ENCODE results near the gene GALNT2. TPM values are rescaled to one million over a fixed set of nuclear protein-coding genes. Genes with fewer than 3 reads are reported as not detected.

Gene GALNT2
- total RNA-seq, 1 donor: 69.5 TPM

DNA sequence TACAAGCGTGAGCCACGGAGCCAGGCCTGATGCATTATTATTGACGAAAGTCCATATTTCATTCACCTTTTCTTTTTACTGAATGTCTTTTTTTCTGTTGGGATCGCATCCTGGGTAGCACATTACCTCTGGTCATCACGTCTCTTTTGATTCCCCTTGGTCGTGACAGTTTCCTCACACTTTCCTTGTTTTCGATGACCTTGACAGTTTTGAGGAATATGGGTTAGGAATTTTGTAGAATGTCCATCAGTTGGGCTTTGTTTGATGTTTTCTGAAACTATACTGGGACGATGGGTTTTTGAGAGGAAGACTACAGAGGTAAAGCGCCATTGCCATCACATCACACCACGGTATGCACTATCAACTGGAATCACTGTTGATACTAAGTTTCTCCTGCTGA is 26.6 kb upstream of the GALNT2 start:
- H3K4me3 ChIP-seq (ENCODE audit: low read depth, low read length): no peak overlapping the region
- no peak for DNase-seq (ENCODE audit: low read depth)
- TF ChIP-seq, protein P1, sequence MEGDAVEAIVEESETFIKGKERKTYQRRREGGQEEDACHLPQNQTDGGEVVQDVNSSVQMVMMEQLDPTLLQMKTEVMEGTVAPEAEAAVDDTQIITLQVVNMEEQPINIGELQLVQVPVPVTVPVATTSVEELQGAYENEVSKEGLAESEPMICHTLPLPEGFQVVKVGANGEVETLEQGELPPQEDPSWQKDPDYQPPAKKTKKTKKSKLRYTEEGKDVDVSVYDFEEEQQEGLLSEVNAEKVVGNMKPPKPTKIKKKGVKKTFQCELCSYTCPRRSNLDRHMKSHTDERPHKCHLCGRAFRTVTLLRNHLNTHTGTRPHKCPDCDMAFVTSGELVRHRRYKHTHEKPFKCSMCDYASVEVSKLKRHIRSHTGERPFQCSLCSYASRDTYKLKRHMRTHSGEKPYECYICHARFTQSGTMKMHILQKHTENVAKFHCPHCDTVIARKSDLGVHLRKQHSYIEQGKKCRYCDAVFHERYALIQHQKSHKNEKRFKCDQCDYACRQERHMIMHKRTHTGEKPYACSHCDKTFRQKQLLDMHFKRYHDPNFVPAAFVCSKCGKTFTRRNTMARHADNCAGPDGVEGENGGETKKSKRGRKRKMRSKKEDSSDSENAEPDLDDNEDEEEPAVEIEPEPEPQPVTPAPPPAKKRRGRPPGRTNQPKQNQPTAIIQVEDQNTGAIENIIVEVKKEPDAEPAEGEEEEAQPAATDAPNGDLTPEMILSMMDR (IDR thresholded peaks at IDR 0.05; ENCODE audit: insufficient read depth, low read depth, low read length): no peak

- no peak for DNase-seq (ENCODE audit: low read depth)
- no peak overlapping the region for H3K4me3 ChIP-seq (ENCODE audit: low read depth, low read length)
- TF ChIP-seq, protein P1 (IDR thresholded peaks at IDR 0.05; ENCODE audit: insufficient read depth, low read depth, low read length): no peak
These were observed 24.0 kb upstream of the GALNT2 start for GRCh38 chr1:230043081-230043480.

- TF ChIP-seq, protein P1 (IDR thresholded peaks at IDR 0.05; ENCODE audit: insufficient read depth, low read depth, low read length): no peak
- no peak overlapping the region for H3K4me3 ChIP-seq (ENCODE audit: low read depth, low read length)
- no peak for DNase-seq (ENCODE audit: low read depth)
These were observed 22.3 kb upstream of the GALNT2 start for GRCh38 chr1:230044729-230045128.

GRCh38 chr1:230047114-230047865 is 19.7 kb upstream of the GALNT2 start:
- no peak overlapping the region for H3K4me3 ChIP-seq (ENCODE audit: low read depth, low read length)
- TF ChIP-seq, protein P1 (IDR thresholded peaks at IDR 0.05; ENCODE audit: insufficient read depth, low read depth, low read length): no peak
- DNase-seq (ENCODE audit: low read depth): peak; percentile 28

DNA sequence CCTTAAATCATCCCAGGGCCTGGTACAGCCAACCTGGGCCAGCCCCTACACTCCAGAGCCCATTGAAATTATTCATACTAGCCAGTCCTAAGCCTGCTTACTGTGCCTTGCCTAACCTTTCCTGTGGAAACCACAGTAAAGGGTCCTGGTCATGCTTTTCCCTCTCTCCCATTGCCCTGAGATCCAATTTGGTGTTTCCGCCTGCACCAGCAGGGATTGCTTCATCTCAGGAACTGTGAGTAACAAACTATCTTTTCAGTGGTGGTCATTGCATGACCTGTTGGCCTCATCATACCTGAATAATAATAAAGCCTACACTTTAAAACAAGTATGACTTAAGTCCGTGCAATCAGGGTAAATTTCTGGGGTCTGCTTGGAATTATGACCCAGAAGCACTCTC is 18.7 kb upstream of the GALNT2 start:
- TF ChIP-seq, protein P1 (IDR thresholded peaks at IDR 0.05; ENCODE audit: insufficient read depth, low read depth, low read length): no peak
- H3K4me3 ChIP-seq (ENCODE audit: low read depth, low read length): no peak overlapping the region
- no peak for DNase-seq (ENCODE audit: low read depth)

- no peak overlapping the region for H3K4me3 ChIP-seq (ENCODE audit: low read depth, low read length)
- DNase-seq (ENCODE audit: low read depth): no peak
- TF ChIP-seq, protein P1 (IDR thresholded peaks at IDR 0.05; ENCODE audit: insufficient read depth, low read depth, low read length): no peak
These were observed 18.1 kb upstream of the GALNT2 start for GRCh38 chr1:230048922-230049321.

DNA sequence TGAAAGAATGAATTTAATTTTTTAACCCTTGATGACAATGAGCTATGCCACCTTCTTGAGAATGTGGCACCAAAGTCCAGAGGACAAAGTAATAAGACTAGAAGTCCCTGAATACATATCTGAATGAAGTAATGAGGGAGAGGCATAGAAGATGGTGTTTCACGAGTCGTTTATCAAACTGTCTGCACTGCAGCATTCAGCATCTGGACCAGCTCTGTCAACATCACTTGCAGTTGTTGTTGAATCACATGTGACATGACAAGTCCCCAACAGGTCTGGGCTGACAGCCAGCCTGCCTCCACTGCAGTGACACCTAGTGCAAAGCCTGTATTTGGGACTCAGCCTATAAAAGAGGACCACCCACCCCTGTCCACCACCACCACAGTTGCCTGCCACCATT is 17.3 kb upstream of the GALNT2 start:
- no peak overlapping the region for H3K4me3 ChIP-seq (ENCODE audit: low read depth, low read length)
- DNase-seq (ENCODE audit: low read depth): no peak
- TF ChIP-seq, protein P1 (IDR thresholded peaks at IDR 0.05; ENCODE audit: insufficient read depth, low read depth, low read length): no peak
